HG02885 (cell line): Measurements from ENCODE around the gene IRF4.

ENCODE experiments used
- ATAC-seq: cut with Tn5 transposase; IDR thresholded peaks from one replicate; pipeline ENCODE4 v1.9.1; 2021; ENCODE audit warnings: mild to moderate bottlenecking; ENCODE audit not compliant: unreplicated experiment, poor library complexity

The IRF4 gene

GRCh38 chr6:453152-453551, 61.6 kb downstream of the IRF4 start:
- ATAC-seq: no peak

DNA sequence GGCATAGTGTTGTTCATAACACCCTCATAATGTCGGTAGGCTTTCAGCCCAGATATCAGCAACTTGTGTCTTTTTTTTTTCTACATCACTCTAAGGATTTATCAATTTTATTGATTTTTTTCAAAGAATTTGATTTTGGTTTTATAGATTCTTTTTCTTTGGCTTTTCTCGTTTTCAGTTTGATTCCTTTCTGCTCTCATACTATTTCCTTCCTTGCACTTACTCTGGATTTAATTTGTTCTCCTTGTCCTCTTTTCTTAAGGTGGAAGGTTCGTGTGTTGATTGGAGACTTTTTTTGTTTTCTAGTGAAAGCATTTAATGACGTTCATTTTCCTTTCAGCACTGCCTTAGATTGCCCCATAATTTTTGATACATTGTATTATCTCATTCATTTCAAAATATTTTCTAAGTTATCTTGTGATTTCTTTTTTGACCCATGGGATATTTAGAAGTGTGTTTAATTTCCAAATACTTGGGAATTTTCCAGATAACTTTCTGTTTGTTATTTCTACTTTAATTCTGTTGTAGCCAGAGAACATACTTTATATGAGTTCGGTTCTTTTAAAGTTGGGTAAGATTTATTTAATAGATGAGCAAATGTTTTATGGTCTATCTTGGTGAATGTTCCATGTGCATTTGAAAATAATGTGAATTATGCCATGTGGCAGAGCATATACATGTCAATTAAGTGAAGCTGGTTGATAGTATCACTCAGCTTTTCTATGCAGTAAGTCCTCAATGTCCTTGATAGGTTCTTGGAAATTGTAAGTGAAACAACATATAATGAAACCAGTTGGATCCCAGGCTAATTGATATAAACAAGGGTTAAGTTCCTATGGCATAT, 62.8 kb downstream of the IRF4 start:
- no peak for ATAC-seq

GRCh38 chr6:455006-455585, 63.5 kb downstream of the IRF4 start:
- no peak for ATAC-seq

DNA sequence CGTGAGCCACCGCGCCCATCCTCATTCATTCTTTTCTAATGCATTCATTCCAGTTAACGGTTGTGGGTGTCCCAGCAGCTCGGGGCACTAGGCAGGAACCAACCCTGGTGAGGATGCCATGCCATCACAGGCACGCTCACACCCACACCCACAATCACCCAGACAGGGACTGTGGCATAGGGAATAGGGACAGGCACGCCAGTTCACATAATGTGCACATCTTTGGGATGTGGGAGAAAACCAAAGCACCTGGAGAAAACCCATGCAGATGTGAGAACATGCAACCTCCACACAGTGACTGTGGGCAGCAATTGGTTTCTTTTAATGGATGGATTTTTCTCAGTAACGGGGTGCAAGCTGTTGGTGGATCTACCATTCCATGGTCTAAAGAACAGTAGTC, 64.3 kb downstream of the IRF4 start:
- no peak for ATAC-seq

- ATAC-seq: no peak
These were observed 64.9 kb downstream of the IRF4 start for GRCh38 chr6:456358-456867.

DNA sequence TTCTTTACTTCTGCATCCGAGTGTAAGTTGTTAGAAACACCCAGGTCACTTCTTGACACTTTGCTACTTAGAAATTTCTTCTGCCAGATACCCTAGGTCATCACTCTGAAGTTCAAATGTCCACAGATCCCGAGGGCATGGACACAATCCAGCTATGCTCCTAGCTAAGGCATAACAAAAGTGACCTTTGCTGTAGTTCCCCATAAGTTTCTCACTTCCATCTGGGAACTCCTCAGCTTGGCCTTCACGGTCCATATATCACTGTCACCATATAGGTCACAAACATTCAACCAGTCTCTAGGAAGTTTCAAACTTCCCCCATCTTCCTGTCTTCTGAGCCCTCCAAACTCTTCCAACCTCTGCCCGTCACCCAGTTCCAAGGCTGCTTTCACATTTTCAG, 65.3 kb downstream of the IRF4 start:
- ATAC-seq: no peak
